AG09319 (cell line): Measurements from ENCODE around the gene DLEC1.

Experiments
- DNase-seq: peaks from one replicate; pipeline ENCODE4 v3.0.0-alpha.2; 2010; ENCODE audit warnings: low read depth; ENCODE audit errors: extremely low read depth
- TF ChIP-seq, protein P1 (sequence below): IDR thresholded peaks from 2 replicates; pipeline ENCODE4 v1.5.1; 2011; ENCODE audit warnings: low read depth, mild to moderate bottlenecking, inconsistent platforms, low read length, moderate library complexity

Gene DLEC1

GRCh38 chr3:38141173-38141951 lies 102.4 kb downstream of the DLEC1 start:
- no peak for DNase-seq
- TF ChIP-seq, protein P1, sequence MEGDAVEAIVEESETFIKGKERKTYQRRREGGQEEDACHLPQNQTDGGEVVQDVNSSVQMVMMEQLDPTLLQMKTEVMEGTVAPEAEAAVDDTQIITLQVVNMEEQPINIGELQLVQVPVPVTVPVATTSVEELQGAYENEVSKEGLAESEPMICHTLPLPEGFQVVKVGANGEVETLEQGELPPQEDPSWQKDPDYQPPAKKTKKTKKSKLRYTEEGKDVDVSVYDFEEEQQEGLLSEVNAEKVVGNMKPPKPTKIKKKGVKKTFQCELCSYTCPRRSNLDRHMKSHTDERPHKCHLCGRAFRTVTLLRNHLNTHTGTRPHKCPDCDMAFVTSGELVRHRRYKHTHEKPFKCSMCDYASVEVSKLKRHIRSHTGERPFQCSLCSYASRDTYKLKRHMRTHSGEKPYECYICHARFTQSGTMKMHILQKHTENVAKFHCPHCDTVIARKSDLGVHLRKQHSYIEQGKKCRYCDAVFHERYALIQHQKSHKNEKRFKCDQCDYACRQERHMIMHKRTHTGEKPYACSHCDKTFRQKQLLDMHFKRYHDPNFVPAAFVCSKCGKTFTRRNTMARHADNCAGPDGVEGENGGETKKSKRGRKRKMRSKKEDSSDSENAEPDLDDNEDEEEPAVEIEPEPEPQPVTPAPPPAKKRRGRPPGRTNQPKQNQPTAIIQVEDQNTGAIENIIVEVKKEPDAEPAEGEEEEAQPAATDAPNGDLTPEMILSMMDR, result no peak

GRCh38 chr3:38141952-38142273 lies 102.9 kb downstream of the DLEC1 start:
- TF ChIP-seq, protein P1, result no peak
- no peak for DNase-seq

- DNase-seq, result no peak
- TF ChIP-seq, protein P1, result no peak
Measured at GRCh38 chr3:38142959-38143358, 104.0 kb downstream of the DLEC1 start.

DNA sequence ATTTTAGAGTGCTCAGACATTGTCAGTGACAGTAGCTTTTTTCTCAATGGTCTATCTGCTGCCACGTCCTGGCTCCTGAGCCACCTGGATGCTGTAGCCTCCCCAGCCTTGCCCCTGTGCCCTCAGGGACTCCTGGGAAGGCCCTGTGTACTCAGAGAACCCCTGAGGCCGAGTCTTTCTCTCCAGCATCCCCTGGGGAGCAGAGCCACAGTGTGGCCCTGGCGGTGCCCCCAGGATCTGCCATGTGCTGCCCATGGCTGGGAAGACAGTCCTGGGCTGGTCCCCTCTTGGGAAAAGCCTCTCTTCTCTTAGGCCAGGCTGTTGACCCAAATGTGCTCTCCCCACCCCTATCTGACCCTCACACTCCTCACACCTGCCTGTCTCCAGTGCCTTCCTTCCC lies 104.5 kb downstream of the DLEC1 start:
- TF ChIP-seq, protein P1, result no peak
- no peak for DNase-seq

DNA sequence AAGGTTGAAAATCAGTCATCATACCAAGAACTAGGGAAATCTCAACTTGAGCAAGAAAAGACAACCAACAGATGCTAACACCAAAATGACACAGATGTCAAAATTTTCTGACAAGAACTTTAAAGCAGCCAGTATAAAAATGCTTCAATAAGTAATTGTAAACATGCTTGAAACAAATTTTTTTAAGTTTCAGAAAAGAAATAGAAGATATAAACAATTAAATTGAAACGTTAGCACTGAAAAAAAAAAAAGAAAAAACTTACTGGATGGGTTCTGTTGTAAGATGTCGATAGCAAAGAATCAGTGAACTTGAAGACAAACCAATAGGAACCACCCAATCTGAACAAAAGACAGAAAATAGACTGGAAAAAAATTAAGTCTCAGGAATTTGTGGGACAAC lies 107.5 kb downstream of the DLEC1 start:
- TF ChIP-seq, protein P1, result no peak

GRCh38 chr3:38147421-38147820 lies 108.4 kb downstream of the DLEC1 start:
- TF ChIP-seq, protein P1, result no peak
- no peak for DNase-seq

More for the DNA sequence above, 107.5 kb downstream of the DLEC1 start:
- DNase-seq, result no peak

- TF ChIP-seq, protein P1, result no peak
- DNase-seq, result no peak
Measured at GRCh38 chr3:38148311-38148882, 109.4 kb downstream of the DLEC1 start.
